ENCODE results near the gene CCDC192.
A peak's percentile ranks its signal among the peaks of the same experiment; 100 is the strongest.

Gene CCDC192

GRCh38 chr5:127878174-127878750, 175.1 kb downstream of the CCDC192 start:
- Histone ChIP-seq H3K27ac (ENCODE audit: low read depth, low read length) (no peak overlapping the region), H3K4me1 (ENCODE audit: control insufficient read depth, low read length) (peaks cover 37% of the 10 kb centered on the region), H3K4me2 (ENCODE audit: low read length) (no peak overlapping the region)

DNA sequence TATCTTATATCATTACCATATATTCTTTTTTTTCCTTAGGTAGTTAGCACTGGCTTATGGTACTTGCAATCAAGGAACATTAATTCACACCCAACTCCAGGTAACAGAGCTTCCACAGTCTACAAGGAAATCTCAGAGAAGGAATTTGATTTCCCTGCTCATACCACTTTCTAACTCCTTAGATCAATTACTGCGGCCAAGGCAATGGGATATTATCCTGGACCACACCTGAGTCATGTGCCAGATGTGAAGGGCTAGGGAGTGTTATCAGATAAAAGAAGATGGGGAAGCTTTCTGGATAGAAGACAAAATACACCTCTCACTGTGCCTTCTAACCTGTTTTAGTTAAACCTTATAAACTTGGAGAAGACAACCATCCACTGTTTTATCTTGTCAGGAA, 181.2 kb downstream of the CCDC192 start:
- H3K4me2 ChIP-seq (ENCODE audit: low read length): no peak overlapping the region
- H4K20me1 ChIP-seq (ENCODE audit: control insufficient read depth, insufficient read depth, low read depth, low read length): no peaks in the 10 kb centered on the region
- no peak for TF ChIP-seq EZH2phosphoT487 (IDR thresholded peaks at IDR 0.05; ENCODE audit: borderline replicate concordance, low read length)
- TF ChIP-seq, protein P1, sequence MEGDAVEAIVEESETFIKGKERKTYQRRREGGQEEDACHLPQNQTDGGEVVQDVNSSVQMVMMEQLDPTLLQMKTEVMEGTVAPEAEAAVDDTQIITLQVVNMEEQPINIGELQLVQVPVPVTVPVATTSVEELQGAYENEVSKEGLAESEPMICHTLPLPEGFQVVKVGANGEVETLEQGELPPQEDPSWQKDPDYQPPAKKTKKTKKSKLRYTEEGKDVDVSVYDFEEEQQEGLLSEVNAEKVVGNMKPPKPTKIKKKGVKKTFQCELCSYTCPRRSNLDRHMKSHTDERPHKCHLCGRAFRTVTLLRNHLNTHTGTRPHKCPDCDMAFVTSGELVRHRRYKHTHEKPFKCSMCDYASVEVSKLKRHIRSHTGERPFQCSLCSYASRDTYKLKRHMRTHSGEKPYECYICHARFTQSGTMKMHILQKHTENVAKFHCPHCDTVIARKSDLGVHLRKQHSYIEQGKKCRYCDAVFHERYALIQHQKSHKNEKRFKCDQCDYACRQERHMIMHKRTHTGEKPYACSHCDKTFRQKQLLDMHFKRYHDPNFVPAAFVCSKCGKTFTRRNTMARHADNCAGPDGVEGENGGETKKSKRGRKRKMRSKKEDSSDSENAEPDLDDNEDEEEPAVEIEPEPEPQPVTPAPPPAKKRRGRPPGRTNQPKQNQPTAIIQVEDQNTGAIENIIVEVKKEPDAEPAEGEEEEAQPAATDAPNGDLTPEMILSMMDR (IDR thresholded peaks at IDR 0.05; ENCODE audit: low read depth, low read length, poor library complexity, severe bottlenecking): no peak
- H3K4me1 ChIP-seq (ENCODE audit: control insufficient read depth, low read length): no peaks in the 10 kb centered on the region
- no peak overlapping the region for H3K4me3 ChIP-seq (ENCODE audit: low read length)
- H3K9me2 ChIP-seq (replicated peaks; ENCODE audit: control insufficient read depth, low read length): no peaks in the 10 kb centered on the region
- H3K9me3 ChIP-seq (ENCODE audit: control insufficient read depth, insufficient read depth, low read length): no peaks in the 10 kb centered on the region
- no peaks in the 10 kb centered on the region for H3K36me3 ChIP-seq (ENCODE audit: control insufficient read depth, low read length)
- H3K27ac ChIP-seq (ENCODE audit: low read depth, low read length): no peak overlapping the region
- H3K79me2 ChIP-seq (ENCODE audit: control insufficient read depth, low read length): no peaks in the 10 kb centered on the region
- H3F3A ChIP-seq (ENCODE audit: control insufficient read depth, insufficient read depth): no peaks in the 10 kb centered on the region
- H3K27me3 ChIP-seq (ENCODE audit: control insufficient read depth, low read length): no peaks in the 10 kb centered on the region

More at GRCh38 chr5:127878174-127878750, 175.1 kb downstream of the CCDC192 start:
- Histone ChIP-seq H3F3A (ENCODE audit: control insufficient read depth, insufficient read depth) (no peaks in the 10 kb centered on the region), H4K20me1 (ENCODE audit: control insufficient read depth, insufficient read depth, low read depth, low read length) (no peaks in the 10 kb centered on the region), H3K79me2 (ENCODE audit: control insufficient read depth, low read length) (no peaks in the 10 kb centered on the region), H3K9me3 (ENCODE audit: control insufficient read depth, insufficient read depth, low read length) (no peaks in the 10 kb centered on the region), H3K9me2 (replicated peaks; ENCODE audit: control insufficient read depth, low read length) (no peaks in the 10 kb centered on the region), H3K27me3 (ENCODE audit: control insufficient read depth, low read length) (no peaks in the 10 kb centered on the region), H3K4me3 (ENCODE audit: low read length) (no peak overlapping the region), H3K36me3 (ENCODE audit: control insufficient read depth, low read length) (no peaks in the 10 kb centered on the region)
- TF ChIP-seq, protein P1 (IDR thresholded peaks at IDR 0.05; ENCODE audit: low read depth, low read length, poor library complexity, severe bottlenecking): peak; percentile 57
- no peak for TF ChIP-seq EZH2phosphoT487 (IDR thresholded peaks at IDR 0.05; ENCODE audit: borderline replicate concordance, low read length)

- Histone ChIP-seq H3K4me1 (ENCODE audit: control insufficient read depth, low read length) (no peaks in the 10 kb centered on the region), H3K36me3 (ENCODE audit: control insufficient read depth, low read length) (no peaks in the 10 kb centered on the region), H3K27ac (ENCODE audit: low read depth, low read length) (no peak overlapping the region), H3K27me3 (ENCODE audit: control insufficient read depth, low read length) (no peaks in the 10 kb centered on the region), H4K20me1 (ENCODE audit: control insufficient read depth, insufficient read depth, low read depth, low read length) (no peaks in the 10 kb centered on the region), H3K79me2 (ENCODE audit: control insufficient read depth, low read length) (no peaks in the 10 kb centered on the region), H3F3A (ENCODE audit: control insufficient read depth, insufficient read depth) (no peaks in the 10 kb centered on the region), H3K9me2 (replicated peaks; ENCODE audit: control insufficient read depth, low read length) (no peaks in the 10 kb centered on the region), H3K4me3 (ENCODE audit: low read length) (no peak overlapping the region), H3K9me3 (ENCODE audit: control insufficient read depth, insufficient read depth, low read length) (no peaks in the 10 kb centered on the region), H3K4me2 (ENCODE audit: low read length) (no peak overlapping the region)
- TF ChIP-seq, protein P1 (IDR thresholded peaks at IDR 0.05; ENCODE audit: low read depth, low read length, poor library complexity, severe bottlenecking): no peak
- TF ChIP-seq EZH2phosphoT487 (IDR thresholded peaks at IDR 0.05; ENCODE audit: borderline replicate concordance, low read length): no peak
Observed at GRCh38 chr5:127885176-127885575, 182.0 kb downstream of the CCDC192 start.
